Type B pancreatic cell (in vitro differentiated cells): ENCODE results near the gene CASK. TPM values are rescaled to one million over a fixed set of nuclear protein-coding genes. Genes with fewer than 3 reads are reported as not detected.
A peak's percentile ranks its signal among the peaks of the same experiment; 100 is the strongest.

Experiments
- DNase-seq: peaks from one replicate; pipeline ENCODE4 v3.0.0; 2021; ENCODE audit warnings: mixed read lengths; ENCODE audit not compliant: unreplicated experiment; ENCODE audit errors: extremely low spot score
- H3K27ac Mint-ChIP-seq: 2 replicates; pipeline ENCODE4 v1.8.0; 2021; ENCODE audit warnings: mild to moderate bottlenecking, mixed read lengths
- H3K27me3 Mint-ChIP-seq: 2 replicates; pipeline ENCODE4 v1.8.0; 2021; ENCODE audit warnings: mixed read lengths
- H3K36me3 Mint-ChIP-seq: 2 replicates; pipeline ENCODE4 v1.8.0; 2021; ENCODE audit warnings: mixed read lengths
- H3K4me1 Mint-ChIP-seq: one replicate; pipeline ENCODE4 v1.8.0; 2021; ENCODE audit warnings: mixed read lengths; ENCODE audit not compliant: unreplicated experiment
- H3K4me3 Mint-ChIP-seq: 2 replicates; pipeline ENCODE4 v1.8.0; 2021; ENCODE audit warnings: mild to moderate bottlenecking, mixed read lengths
- H3K9me3 Mint-ChIP-seq: 2 replicates; pipeline ENCODE4 v1.8.0; 2021; ENCODE audit warnings: mixed read lengths
- CTCF ChIP-seq: fragments of 200-600 bp; sonication (generic); conservative IDR thresholded peaks from 2 replicates; pipeline ENCODE4 v1.5.0; 2021; ENCODE audit warnings: antibody characterized with exemption, mild to moderate bottlenecking
- total RNA-seq: library from RNA; stranded (reverse); gene quantifications from 2 replicates; pipeline ENCODE4 v1.2.1, GENCODE V29; 2021; ENCODE audit warnings: low replicate concordance

Gene CASK
- total RNA-seq, 1 donor from 2014 or later, result 93.8 TPM

GRCh38 chrX:41589634-41590270 is 333.6 kb downstream of the CASK start:
- H3K27ac Mint-ChIP-seq, result peak overlapping the region; percentile 48
- no peaks in the 10 kb centered on the region for H3K27me3 Mint-ChIP-seq
- DNase-seq, result no peak
- no peaks in the 10 kb centered on the region for H3K9me3 Mint-ChIP-seq
- H3K4me1 Mint-ChIP-seq, result no peaks in the 10 kb centered on the region
- H3K4me3 Mint-ChIP-seq, result no peak overlapping the region
- peaks cover 3% of the 10 kb centered on the region for H3K36me3 Mint-ChIP-seq
- no peak for TF ChIP-seq CTCF

- Mint-ChIP-seq H3K36me3 (peaks cover 6% of the 10 kb centered on the region), H3K4me1 (no peaks in the 10 kb centered on the region), H3K27me3 (no peaks in the 10 kb centered on the region), H3K4me3 (no peak overlapping the region), H3K9me3 (no peaks in the 10 kb centered on the region), H3K27ac (no peak overlapping the region)
- DNase-seq, result no peak
- TF ChIP-seq CTCF, result no peak
Observed at GRCh38 chrX:41588271-41588670, 335.1 kb downstream of the CASK start.

GRCh38 chrX:41580423-41581064 is 342.8 kb downstream of the CASK start:
- H3K27me3 Mint-ChIP-seq, result no peaks in the 10 kb centered on the region
- no peak overlapping the region for H3K4me3 Mint-ChIP-seq
- H3K27ac Mint-ChIP-seq, result no peak overlapping the region
- no peaks in the 10 kb centered on the region for H3K4me1 Mint-ChIP-seq
- DNase-seq, result no peak
- no peaks in the 10 kb centered on the region for H3K9me3 Mint-ChIP-seq
- peaks cover 27% of the 10 kb centered on the region for H3K36me3 Mint-ChIP-seq
- TF ChIP-seq CTCF, result no peak

GRCh38 chrX:41563876-41564275 is 359.5 kb downstream of the CASK start:
- Mint-ChIP-seq H3K36me3 (peaks cover 16% of the 10 kb centered on the region), H3K4me1 (peaks cover 13% of the 10 kb centered on the region), H3K27ac (no peak overlapping the region), H3K27me3 (no peaks in the 10 kb centered on the region), H3K9me3 (no peaks in the 10 kb centered on the region), H3K4me3 (no peak overlapping the region)
- no peak for TF ChIP-seq CTCF
- no peak for DNase-seq

- Mint-ChIP-seq H3K4me1 (peaks cover 13% of the 10 kb centered on the region), H3K4me3 (no peak overlapping the region), H3K27me3 (no peaks in the 10 kb centered on the region), H3K36me3 (peaks cover 8% of the 10 kb centered on the region), H3K9me3 (no peaks in the 10 kb centered on the region), H3K27ac (peak overlapping the region; percentile 71)
- TF ChIP-seq CTCF, result no peak
- DNase-seq, result no peak
Observed at GRCh38 chrX:41561045-41561444, 362.3 kb downstream of the CASK start.
